WERI-Rb-1 (cell line): ENCODE data around the gene GALNT9.

Experiments
- DNase-seq: peaks from one replicate; pipeline ENCODE4 v3.0.0-alpha.2; 2020
- H3K27ac ChIP-seq: fragments of 250-450 bp; sonication (Bioruptor Pico); 2 replicates; pipeline ENCODE4 v1.5.1; 2020; ENCODE audit warnings: mild to moderate bottlenecking, moderate library complexity
- H3K27me3 ChIP-seq: fragments of 250-450 bp; sonication (Bioruptor Pico); 2 replicates; pipeline ENCODE4 v1.5.1; 2021; ENCODE audit warnings: mild to moderate bottlenecking, low read depth, moderate library complexity; ENCODE audit not compliant: insufficient read depth, severe bottlenecking
- H3K36me3 ChIP-seq: fragments of 250-450 bp; sonication (Bioruptor Pico); 2 replicates; pipeline ENCODE4 v1.5.1; 2020; ENCODE audit warnings: mild to moderate bottlenecking, moderate library complexity
- H3K4me3 ChIP-seq: 2 replicates; pipeline ENCODE4 v1.5.1; 2011; ENCODE audit warnings: low read depth, mild to moderate bottlenecking, control low read depth, low read length
- H3K9me3 ChIP-seq: fragments of 250-450 bp; sonication (Bioruptor Pico); 2 replicates; pipeline ENCODE4 v1.5.1; 2021; ENCODE audit warnings: mild to moderate bottlenecking, moderate library complexity; ENCODE audit not compliant: severe bottlenecking
- TF ChIP-seq, protein P1 (sequence below): IDR thresholded peaks from 2 replicates; pipeline ENCODE4 v1.5.1; 2011; ENCODE audit warnings: low read depth, mild to moderate bottlenecking, control low read depth, inconsistent platforms, low read length

The GALNT9 gene

DNA sequence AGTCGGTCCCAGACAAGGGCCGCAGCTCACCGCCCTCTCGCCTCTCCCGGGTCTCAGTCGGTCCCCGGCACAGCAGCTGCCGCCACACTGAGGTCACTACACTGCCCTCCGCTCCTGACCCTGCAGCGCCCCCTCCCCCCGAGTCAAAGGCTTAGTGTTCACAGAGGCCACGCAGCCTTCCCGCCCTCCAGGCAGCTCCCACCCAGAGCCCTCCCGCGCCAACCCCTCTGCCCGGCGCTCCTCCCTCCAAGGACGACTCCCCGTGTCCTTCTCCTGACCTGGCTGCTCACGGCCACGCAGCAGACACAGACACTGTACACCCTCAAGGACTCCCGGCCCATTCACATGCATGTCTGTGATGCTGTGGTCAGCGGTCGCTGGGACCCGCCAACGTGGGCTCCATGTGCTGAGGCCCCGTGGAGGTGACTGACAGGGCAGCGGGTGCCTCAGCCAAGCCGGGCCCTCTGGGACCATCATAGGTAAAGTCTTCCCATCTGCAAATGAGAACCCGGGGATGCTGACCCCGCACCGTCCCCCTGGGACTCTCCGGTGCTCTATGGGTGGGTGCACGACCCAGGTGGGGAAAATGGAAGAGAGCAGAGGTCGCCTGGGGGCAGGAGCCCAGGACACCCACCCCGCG lies 16.3 kb upstream of the GALNT9 start:
- DNase-seq = no peak
- Histone ChIP-seq H3K4me3 (no peak overlapping the region), H3K36me3 (no peaks in the 10 kb centered on the region), H3K9me3 (no peaks in the 10 kb centered on the region), H3K27me3 (no peaks in the 10 kb centered on the region), H3K27ac (no peak overlapping the region)
- TF ChIP-seq, protein P1, sequence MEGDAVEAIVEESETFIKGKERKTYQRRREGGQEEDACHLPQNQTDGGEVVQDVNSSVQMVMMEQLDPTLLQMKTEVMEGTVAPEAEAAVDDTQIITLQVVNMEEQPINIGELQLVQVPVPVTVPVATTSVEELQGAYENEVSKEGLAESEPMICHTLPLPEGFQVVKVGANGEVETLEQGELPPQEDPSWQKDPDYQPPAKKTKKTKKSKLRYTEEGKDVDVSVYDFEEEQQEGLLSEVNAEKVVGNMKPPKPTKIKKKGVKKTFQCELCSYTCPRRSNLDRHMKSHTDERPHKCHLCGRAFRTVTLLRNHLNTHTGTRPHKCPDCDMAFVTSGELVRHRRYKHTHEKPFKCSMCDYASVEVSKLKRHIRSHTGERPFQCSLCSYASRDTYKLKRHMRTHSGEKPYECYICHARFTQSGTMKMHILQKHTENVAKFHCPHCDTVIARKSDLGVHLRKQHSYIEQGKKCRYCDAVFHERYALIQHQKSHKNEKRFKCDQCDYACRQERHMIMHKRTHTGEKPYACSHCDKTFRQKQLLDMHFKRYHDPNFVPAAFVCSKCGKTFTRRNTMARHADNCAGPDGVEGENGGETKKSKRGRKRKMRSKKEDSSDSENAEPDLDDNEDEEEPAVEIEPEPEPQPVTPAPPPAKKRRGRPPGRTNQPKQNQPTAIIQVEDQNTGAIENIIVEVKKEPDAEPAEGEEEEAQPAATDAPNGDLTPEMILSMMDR = no peak

DNA sequence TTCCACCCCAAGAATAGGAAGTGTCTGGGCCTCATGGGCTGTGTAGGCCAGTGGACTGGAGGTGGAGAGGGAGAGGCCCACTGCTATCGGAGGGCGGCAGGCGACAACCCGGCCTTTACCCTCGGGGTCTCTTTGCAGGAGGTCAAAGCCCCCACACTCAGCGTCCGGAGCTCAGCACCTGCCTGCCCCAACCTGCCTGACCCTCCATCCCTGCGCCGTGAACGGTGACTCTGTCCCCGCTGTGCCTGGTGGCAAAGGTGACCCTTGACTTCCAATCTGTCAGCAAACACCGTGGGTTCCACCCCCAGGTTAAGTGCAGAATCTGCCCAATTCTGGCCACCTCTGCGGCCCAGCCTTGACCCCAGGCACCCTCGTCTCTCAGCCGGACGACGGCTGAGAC lies 15.7 kb upstream of the GALNT9 start:
- no peak for DNase-seq
- Histone ChIP-seq H3K9me3 (no peaks in the 10 kb centered on the region), H3K4me3 (no peak overlapping the region), H3K27me3 (no peaks in the 10 kb centered on the region), H3K36me3 (no peaks in the 10 kb centered on the region), H3K27ac (no peak overlapping the region)
- TF ChIP-seq, protein P1 = no peak

DNA sequence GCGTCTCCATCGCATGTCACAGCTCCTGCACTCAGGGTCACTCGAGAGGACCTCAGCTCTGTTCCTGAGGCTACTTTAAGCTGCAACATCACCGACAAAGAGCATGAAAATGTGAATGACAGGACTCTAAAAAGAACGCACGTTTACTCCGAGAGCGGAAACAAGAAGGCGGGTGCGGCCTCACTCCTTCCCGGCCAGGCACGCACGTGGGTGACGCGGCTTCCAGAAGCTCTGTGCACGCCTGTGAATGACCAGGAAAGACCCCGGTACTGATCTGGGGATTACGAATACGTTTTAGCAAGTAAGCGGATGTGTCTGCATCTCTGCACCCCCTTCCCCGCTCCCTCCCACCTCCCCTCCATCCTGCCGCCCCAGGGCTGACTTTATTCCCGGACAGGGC lies 15.2 kb upstream of the GALNT9 start:
- no peaks in the 10 kb centered on the region for H3K9me3 ChIP-seq
- H3K27ac ChIP-seq = no peak overlapping the region
- no peaks in the 10 kb centered on the region for H3K36me3 ChIP-seq
- H3K27me3 ChIP-seq = no peaks in the 10 kb centered on the region
- no peak for DNase-seq
- H3K4me3 ChIP-seq = no peak overlapping the region
- TF ChIP-seq, protein P1 = no peak

DNA sequence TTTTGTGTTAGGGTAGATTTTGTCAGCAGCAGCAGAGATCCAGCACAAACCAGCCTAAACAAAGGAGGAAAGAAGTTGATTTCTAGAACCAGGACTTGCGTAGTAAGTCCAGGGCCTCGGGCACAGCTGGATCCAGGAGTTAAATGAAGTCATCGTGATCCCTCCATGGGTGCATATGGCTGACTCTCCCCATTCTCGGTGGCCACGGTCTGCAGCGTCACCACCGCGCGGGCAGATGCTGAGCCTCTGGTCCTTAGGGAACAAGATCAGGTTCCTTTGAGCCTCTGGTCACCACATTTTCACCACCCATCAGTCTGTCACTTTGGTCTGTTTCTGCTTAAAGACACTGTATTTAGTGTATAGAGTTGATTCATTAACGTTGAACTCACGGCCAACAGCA lies 14.8 kb upstream of the GALNT9 start:
- TF ChIP-seq, protein P1 = no peak
- Histone ChIP-seq H3K9me3 (no peaks in the 10 kb centered on the region), H3K27me3 (no peaks in the 10 kb centered on the region), H3K4me3 (no peak overlapping the region), H3K27ac (no peak overlapping the region), H3K36me3 (no peaks in the 10 kb centered on the region)
- no peak for DNase-seq

DNA sequence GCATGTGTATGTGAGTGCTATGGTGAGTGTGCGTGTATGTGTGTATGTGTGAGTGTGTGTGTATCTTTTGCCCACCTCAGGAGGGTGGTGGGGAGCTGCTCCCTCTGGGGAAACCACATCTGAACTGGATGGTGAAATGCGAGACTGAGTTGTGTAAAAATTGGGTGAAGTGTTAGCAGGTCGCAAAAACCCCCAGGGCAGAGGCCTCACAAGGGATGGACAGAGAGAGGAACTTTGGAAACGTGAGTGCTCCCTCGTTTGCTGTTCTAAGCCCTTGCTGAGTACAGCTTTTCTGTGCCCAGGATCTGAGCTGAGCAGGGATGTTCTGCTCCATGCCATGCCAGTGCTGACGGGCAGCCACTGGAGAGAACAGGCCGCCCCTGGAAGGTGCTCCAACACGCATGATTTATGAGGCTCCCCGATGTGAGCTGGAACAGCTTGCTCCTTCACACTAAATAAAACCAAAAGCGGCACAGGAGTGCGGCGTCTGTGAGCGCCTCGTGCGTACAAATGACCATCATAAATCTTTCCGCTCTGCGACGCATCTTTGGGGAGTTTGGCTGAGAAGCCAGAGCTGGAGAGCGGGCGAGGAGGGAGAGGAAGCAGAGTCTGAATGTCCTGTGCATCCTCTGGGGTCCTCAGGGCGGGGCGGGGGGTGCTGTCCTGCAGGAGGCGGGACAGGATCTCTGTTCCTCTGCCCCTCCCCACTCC lies 14.1 kb upstream of the GALNT9 start:
- TF ChIP-seq, protein P1 = no peak
- no peak overlapping the region for H3K27ac ChIP-seq
- H3K36me3 ChIP-seq = no peaks in the 10 kb centered on the region
- H3K27me3 ChIP-seq = no peaks in the 10 kb centered on the region
- no peak for DNase-seq
- H3K4me3 ChIP-seq = no peak overlapping the region
- no peaks in the 10 kb centered on the region for H3K9me3 ChIP-seq
